ENCODE results near the gene SOCS3.
A peak's percentile ranks its signal among the peaks of the same experiment; 100 is the strongest.

Gene SOCS3

GRCh38 chr17:78360371-78361224 is 721 bp upstream of the SOCS3 start:
- H3K36me3 Mint-ChIP-seq (ENCODE audit: insufficient read depth) = peaks cover 27% of the 10 kb centered on the region
- H3K27ac Mint-ChIP-seq (ENCODE audit: low read depth) = peak overlapping the region; percentile 51
- H3K4me1 Mint-ChIP-seq = peaks cover 40% of the 10 kb centered on the region
- H3K4me3 Mint-ChIP-seq = peak overlapping the region; percentile 80
- no peaks in the 10 kb centered on the region for H3K9me3 Mint-ChIP-seq
- DNase-seq (ENCODE audit: low spot score in 2 of 2) (peak; percentile 78 to 92), ATAC-seq (replicated peaks; ENCODE audit: extremely low read depth, poor library complexity, severe bottlenecking) (peak; percentile 26)
- H3K27me3 Mint-ChIP-seq = no peaks in the 10 kb centered on the region

- peaks cover 31% of the 10 kb centered on the region for H3K36me3 Mint-ChIP-seq (ENCODE audit: insufficient read depth)
- DNase-seq (ENCODE audit: low spot score in 2 of 2) (no peak), ATAC-seq (replicated peaks; ENCODE audit: extremely low read depth, poor library complexity, severe bottlenecking) (no peak)
- H3K4me3 Mint-ChIP-seq = peak overlapping the region; percentile 80
- peaks cover 42% of the 10 kb centered on the region for H3K4me1 Mint-ChIP-seq
- no peaks in the 10 kb centered on the region for H3K27me3 Mint-ChIP-seq
- H3K27ac Mint-ChIP-seq (ENCODE audit: low read depth) = peak overlapping the region; percentile 77
- H3K9me3 Mint-ChIP-seq = no peaks in the 10 kb centered on the region
These were observed 418 bp downstream of the SOCS3 start for GRCh38 chr17:78359321-78359996.

GRCh38 chr17:78358538-78359320 is 1.1 kb downstream of the SOCS3 start:
- DNase-seq (ENCODE audit: low spot score in 2 of 2) (no peak), ATAC-seq (replicated peaks; ENCODE audit: extremely low read depth, poor library complexity, severe bottlenecking) (no peak)
- peaks cover 31% of the 10 kb centered on the region for H3K36me3 Mint-ChIP-seq (ENCODE audit: insufficient read depth)
- H3K4me3 Mint-ChIP-seq = peak overlapping the region; percentile 80
- H3K27ac Mint-ChIP-seq (ENCODE audit: low read depth) = peak overlapping the region; percentile 97
- H3K27me3 Mint-ChIP-seq = no peaks in the 10 kb centered on the region
- H3K4me1 Mint-ChIP-seq = peaks cover 46% of the 10 kb centered on the region
- H3K9me3 Mint-ChIP-seq = no peaks in the 10 kb centered on the region

GRCh38 chr17:78357672-78358537 is 2.0 kb downstream of the SOCS3 start:
- H3K4me1 Mint-ChIP-seq = peaks cover 52% of the 10 kb centered on the region
- peaks cover 31% of the 10 kb centered on the region for H3K36me3 Mint-ChIP-seq (ENCODE audit: insufficient read depth)
- H3K4me3 Mint-ChIP-seq = peak overlapping the region; percentile 80
- H3K27ac Mint-ChIP-seq (ENCODE audit: low read depth) = peak overlapping the region; percentile 97
- no peaks in the 10 kb centered on the region for H3K9me3 Mint-ChIP-seq
- DNase-seq (ENCODE audit: low spot score in 2 of 2) (no peak), ATAC-seq (replicated peaks; ENCODE audit: extremely low read depth, poor library complexity, severe bottlenecking) (no peak)
- no peaks in the 10 kb centered on the region for H3K27me3 Mint-ChIP-seq

GRCh38 chr17:78357177-78357586 is 2.7 kb downstream of the SOCS3 start:
- Mint-ChIP-seq H3K27me3 (no peaks in the 10 kb centered on the region), H3K4me1 (peaks cover 56% of the 10 kb centered on the region), H3K27ac (ENCODE audit: low read depth) (peak overlapping the region; percentile 97), H3K36me3 (ENCODE audit: insufficient read depth) (peaks cover 31% of the 10 kb centered on the region), H3K4me3 (peak overlapping the region; percentile 80), H3K9me3 (no peaks in the 10 kb centered on the region)
- DNase-seq (ENCODE audit: low spot score in 2 of 2) (no peak), ATAC-seq (replicated peaks; ENCODE audit: extremely low read depth, poor library complexity, severe bottlenecking) (no peak)

GRCh38 chr17:78356101-78356713 is 3.7 kb downstream of the SOCS3 start:
- Mint-ChIP-seq H3K27ac (ENCODE audit: low read depth) (peak overlapping the region; percentile 97), H3K4me3 (peak overlapping the region; percentile 80), H3K4me1 (peaks cover 57% of the 10 kb centered on the region), H3K27me3 (no peaks in the 10 kb centered on the region), H3K9me3 (no peaks in the 10 kb centered on the region), H3K36me3 (ENCODE audit: insufficient read depth) (peaks cover 31% of the 10 kb centered on the region)
- peak; percentile 63 to 88 for DNase-seq (ENCODE audit: low spot score in 2 of 2)
- ATAC-seq (replicated peaks; ENCODE audit: extremely low read depth, poor library complexity, severe bottlenecking) = peak; percentile 81

GRCh38 chr17:78355701-78356100 is 4.2 kb downstream of the SOCS3 start:
- Mint-ChIP-seq H3K9me3 (no peaks in the 10 kb centered on the region), H3K36me3 (ENCODE audit: insufficient read depth) (peaks cover 31% of the 10 kb centered on the region), H3K27ac (ENCODE audit: low read depth) (peak overlapping the region; percentile 97), H3K4me3 (peak overlapping the region; percentile 80), H3K4me1 (peaks cover 53% of the 10 kb centered on the region), H3K27me3 (no peaks in the 10 kb centered on the region)
- no peak for ATAC-seq (replicated peaks; ENCODE audit: extremely low read depth, poor library complexity, severe bottlenecking)
- no peak for DNase-seq (ENCODE audit: low spot score in 2 of 2)

- Mint-ChIP-seq H3K4me3 (peak overlapping the region; percentile 80), H3K4me1 (peaks cover 57% of the 10 kb centered on the region), H3K36me3 (ENCODE audit: insufficient read depth) (peaks cover 31% of the 10 kb centered on the region), H3K27me3 (no peaks in the 10 kb centered on the region), H3K9me3 (no peaks in the 10 kb centered on the region), H3K27ac (ENCODE audit: low read depth) (peak overlapping the region; percentile 97)
- DNase-seq (ENCODE audit: low spot score in 2 of 2) (peak in 1 of 2 donors; percentile 40), ATAC-seq (replicated peaks; ENCODE audit: extremely low read depth, poor library complexity, severe bottlenecking) (peak; percentile 16)
These were observed 4.7 kb downstream of the SOCS3 start for GRCh38 chr17:78355045-78355641.

GRCh38 chr17:78353834-78354233 is 6.0 kb downstream of the SOCS3 start:
- Mint-ChIP-seq H3K4me3 (peak overlapping the region; percentile 72), H3K36me3 (ENCODE audit: insufficient read depth) (peaks cover 25% of the 10 kb centered on the region), H3K27ac (ENCODE audit: low read depth) (peak overlapping the region; percentile 91), H3K27me3 (no peaks in the 10 kb centered on the region), H3K9me3 (no peaks in the 10 kb centered on the region), H3K4me1 (peaks cover 66% of the 10 kb centered on the region)
- DNase-seq (ENCODE audit: low spot score in 2 of 2) (no peak), ATAC-seq (replicated peaks; ENCODE audit: extremely low read depth, poor library complexity, severe bottlenecking) (no peak)

- Mint-ChIP-seq H3K9me3 (no peaks in the 10 kb centered on the region), H3K27ac (ENCODE audit: low read depth) (no peak overlapping the region), H3K27me3 (no peaks in the 10 kb centered on the region), H3K36me3 (ENCODE audit: insufficient read depth) (peaks cover 10% of the 10 kb centered on the region), H3K4me1 (peaks cover 76% of the 10 kb centered on the region), H3K4me3 (peak overlapping the region; percentile 54)
- ATAC-seq (replicated peaks; ENCODE audit: extremely low read depth, poor library complexity, severe bottlenecking) (no peak), DNase-seq (ENCODE audit: low spot score in 2 of 2) (no peak)
These were observed 8.3 kb downstream of the SOCS3 start for GRCh38 chr17:78351449-78352006.

Data from central memory CD8-positive, alpha-beta T cell (primary cell).